H9 (cell line): ENCODE measurements around the gene SOD1. TPM values are rescaled to one million over a fixed set of nuclear protein-coding genes. Genes with fewer than 3 reads are reported as not detected.

ENCODE experiments used
- DNase-seq: peaks from one replicate; pipeline ENCODE4 v3.0.0-alpha.2; 2017
- H2AFZ ChIP-seq: one replicate; pipeline ENCODE4 v1.6.1; 2013; ENCODE audit warnings: mild to moderate bottlenecking, low read length, control low read depth, moderate library complexity
- H2AK5ac ChIP-seq: 2 replicates; pipeline ENCODE4 v1.6.1; 2013; ENCODE audit warnings: low read length, control low read depth, mixed read lengths; ENCODE audit not compliant: insufficient read length
- H2BK120ac ChIP-seq: one replicate; pipeline ENCODE4 v1.6.1; 2013; ENCODE audit warnings: low read depth, mild to moderate bottlenecking, low read length, control low read depth, inconsistent platforms; ENCODE audit not compliant: poor library complexity, severe bottlenecking
- H2BK12ac ChIP-seq: 2 replicates; pipeline ENCODE4 v1.6.1; 2013; ENCODE audit warnings: low read length, control low read depth, mixed read lengths, low read depth; ENCODE audit not compliant: insufficient read length
- H2BK15ac ChIP-seq: 2 replicates; pipeline ENCODE4 v1.6.1; 2013; ENCODE audit warnings: low read depth, low read length, control low read depth
- H2BK20ac ChIP-seq: one replicate; pipeline ENCODE4 v1.6.1; 2013; ENCODE audit warnings: low read depth, mild to moderate bottlenecking, low read length, control low read depth, inconsistent platforms; ENCODE audit not compliant: poor library complexity, severe bottlenecking
- H2BK5ac ChIP-seq: 2 replicates; pipeline ENCODE4 v1.6.1; 2013; ENCODE audit warnings: low read length, control low read depth, mixed read lengths; ENCODE audit not compliant: insufficient read length
- H3K14ac ChIP-seq: 2 replicates; pipeline ENCODE4 v1.6.1; 2013; ENCODE audit warnings: low read length, control low read depth; ENCODE audit not compliant: insufficient read depth
- H3K18ac ChIP-seq: 2 replicates; pipeline ENCODE4 v1.6.1; 2013; ENCODE audit warnings: low read depth, mild to moderate bottlenecking, mixed read lengths, low read length, control low read depth; ENCODE audit not compliant: insufficient read length
- H3K23ac ChIP-seq: 2 replicates; pipeline ENCODE4 v1.6.1; 2013; ENCODE audit warnings: low read length, control low read depth, mixed read lengths, low read depth; ENCODE audit not compliant: insufficient read length
- H3K23me2 ChIP-seq: 2 replicates; pipeline ENCODE4 v1.6.1; 2013; ENCODE audit warnings: low read depth, mild to moderate bottlenecking, mixed read lengths, low read length, control low read depth; ENCODE audit not compliant: insufficient read length, poor library complexity, severe bottlenecking
- H3K27ac ChIP-seq: 2 replicates; pipeline ENCODE4 v1.5.1; 2013; ENCODE audit warnings: low read length, control low read depth, mixed read lengths, low read depth; ENCODE audit not compliant: insufficient read length
- H3K27me3 ChIP-seq: 2 replicates; pipeline ENCODE4 v1.6.1; 2013; ENCODE audit warnings: low read length, control low read depth, inconsistent platforms; ENCODE audit not compliant: insufficient read depth
- H3K4ac ChIP-seq: 2 replicates; pipeline ENCODE4 v1.6.1; 2013; ENCODE audit warnings: low read depth, mild to moderate bottlenecking, control low read depth, inconsistent platforms, low read length, moderate library complexity
- H3K4me1 ChIP-seq: 2 replicates; pipeline ENCODE4 v1.6.1; 2013; ENCODE audit warnings: low read length, control low read depth, inconsistent platforms; ENCODE audit not compliant: insufficient read depth
- H3K4me2 ChIP-seq: 2 replicates; pipeline ENCODE4 v1.6.1; 2013; ENCODE audit warnings: low read length, control low read depth, mixed read lengths; ENCODE audit not compliant: insufficient read length, insufficient read depth
- H3K56ac ChIP-seq: 2 replicates; pipeline ENCODE4 v1.6.1; 2013; ENCODE audit warnings: low read depth, mild to moderate bottlenecking, mixed read lengths, low read length, control low read depth; ENCODE audit not compliant: insufficient read length
- H3K79me1 ChIP-seq: 2 replicates; pipeline ENCODE4 v1.6.1; 2013; ENCODE audit warnings: low read depth, mild to moderate bottlenecking, moderate library complexity, low read length, control low read depth, inconsistent platforms; ENCODE audit not compliant: insufficient read depth, poor library complexity, severe bottlenecking
- H3K79me2 ChIP-seq: 2 replicates; pipeline ENCODE4 v1.6.1; 2013; ENCODE audit warnings: low read length, control low read depth, inconsistent platforms; ENCODE audit not compliant: insufficient read depth
- H3K9ac ChIP-seq: 2 replicates; pipeline ENCODE4 v1.6.1; 2013; ENCODE audit warnings: low read length, control low read depth, mixed read lengths; ENCODE audit not compliant: insufficient read length; ENCODE audit errors: extremely low read depth
- H3K9me3 ChIP-seq: one replicate; pipeline ENCODE4 v1.6.1; 2013; ENCODE audit warnings: low read depth, low read length, inconsistent platforms; ENCODE audit not compliant: control insufficient read depth
- H3T11ph ChIP-seq: one replicate; pipeline ENCODE4 v1.6.1; 2013; ENCODE audit warnings: mild to moderate bottlenecking, low read length, control low read depth, inconsistent platforms
- H4K20me1 ChIP-seq: one replicate; pipeline ENCODE4 v1.6.1; 2013; ENCODE audit not compliant: control insufficient read depth, insufficient read length, insufficient read depth
- H4K5ac ChIP-seq: 2 replicates; pipeline ENCODE4 v1.6.1; 2013; ENCODE audit warnings: low read depth, mild to moderate bottlenecking, mixed read lengths, low read length, control low read depth; ENCODE audit not compliant: insufficient read length
- H4K8ac ChIP-seq: replicated peaks from 2 replicates; pipeline ENCODE4 v1.6.1; 2013; ENCODE audit warnings: low read length, control low read depth, mixed read lengths, low read depth; ENCODE audit not compliant: insufficient read length
- H4K91ac ChIP-seq: 2 replicates; pipeline ENCODE4 v1.6.1; 2013; ENCODE audit warnings: low read depth, mild to moderate bottlenecking, moderate library complexity, mixed read lengths, low read length, control low read depth; ENCODE audit not compliant: insufficient read length
- H3K27ac Mint-ChIP-seq, 3 experiments: 2 replicates in 2 of 3; 3 replicates in 1 of 3; pipeline ENCODE4 v1.8.0; 2020 to 2021; ENCODE audit warnings: mixed read lengths in 3 of 3, mild to moderate bottlenecking in 1 of 3, moderate library complexity in 1 of 3
- H3K27me3 Mint-ChIP-seq: 2 replicates; pipeline ENCODE4 v1.8.0; 2021; ENCODE audit warnings: low read depth, mild to moderate bottlenecking, moderate library complexity, mixed read lengths
- H3K36me3 Mint-ChIP-seq, 3 experiments: 2 replicates in 2 of 3; 3 replicates in 1 of 3; pipeline ENCODE4 v1.8.0; 2020 to 2021; ENCODE audit warnings: low read depth in 3 of 3, mixed read lengths in 3 of 3; ENCODE audit not compliant: insufficient read depth in 1 of 3
- H3K4me1 Mint-ChIP-seq, 2 experiments: 2 replicates each; pipeline ENCODE4 v1.8.0; 2020; ENCODE audit warnings: mixed read lengths in 2 of 2
- H3K4me3 Mint-ChIP-seq, 2 experiments: 2 replicates in 1 of 2; 3 replicates in 1 of 2; pipeline ENCODE4 v1.8.0; 2020 to 2021; ENCODE audit warnings: mild to moderate bottlenecking in 2 of 2, mixed read lengths in 2 of 2, moderate library complexity in 1 of 2
- H3K9me3 Mint-ChIP-seq, 2 experiments: 2 replicates in 1 of 2; 3 replicates in 1 of 2; pipeline ENCODE4 v1.8.0; 2020; ENCODE audit warnings: mild to moderate bottlenecking in 2 of 2, mixed read lengths in 2 of 2, moderate library complexity in 1 of 2
- CTCF ChIP-seq: fragments of 200-600 bp; sonication (generic); conservative IDR thresholded peaks from 3 replicates; pipeline ENCODE4 v1.8.0; 2021; ENCODE audit warnings: antibody characterized with exemption, mild to moderate bottlenecking
- WGBS: extraction: QIAGEN DNeasy Blood & Tissue Kit; methylation state at CpG from one replicate; pipeline ENCODE4 v1.1.7; 2013; ENCODE audit warnings: missing lambda C conversion rate, low lambda C conversion rate, mixed read lengths; ENCODE audit not compliant: insufficient read length; ENCODE audit errors: extremely low coverage; 5-methylcytosine and 5-hydroxymethylcytosine counted together
- total RNA-seq: library from RNA; stranded (reverse); gene quantifications from 2 replicates; pipeline ENCODE4 v1.2.1, GENCODE V29; 2021

Gene SOD1
- total RNA-seq, 1 experiment from 2014 or later, result 201 TPM

GRCh38 chr21:31677047-31677446 lies 17.6 kb downstream of the SOD1 start:
- Mint-ChIP-seq H3K27ac (no peak overlapping the region), H3K4me3 (no peak overlapping the region), H3K27me3 (no peaks in the 10 kb centered on the region), H3K36me3 (peaks cover 5 to 15% (median 10%) of the 10 kb centered on the region in 3 experiments; a peak in 5 of 7 replicates), H3K4me1 (peaks cover 0 to under 1% of the 10 kb centered on the region in 2 experiments; a peak in 1 of 4 replicates), H3K9me3 (no peaks in the 10 kb centered on the region)
- H3K4me2 ChIP-seq, result no peak overlapping the region
- H3K14ac ChIP-seq, result no peak overlapping the region
- H4K20me1 ChIP-seq, result no peaks in the 10 kb centered on the region
- no peak overlapping the region for H2BK20ac ChIP-seq
- no peak for DNase-seq
- no peak overlapping the region for H4K8ac ChIP-seq
- no peak overlapping the region for H3K23ac ChIP-seq
- H3K27ac ChIP-seq, result no peak overlapping the region
- TF ChIP-seq CTCF, result no peak
- no peak overlapping the region for H4K91ac ChIP-seq
- no peak overlapping the region for H2BK120ac ChIP-seq
- no peak overlapping the region for H4K5ac ChIP-seq
- no peaks in the 10 kb centered on the region for H3K27me3 ChIP-seq
- H2AK5ac ChIP-seq, result no peak overlapping the region
- no peak overlapping the region for H2BK15ac ChIP-seq
- no peaks in the 10 kb centered on the region for H3K9me3 ChIP-seq
- no peaks in the 10 kb centered on the region for H3K23me2 ChIP-seq
- no peaks in the 10 kb centered on the region for H3K4me1 ChIP-seq
- no peak overlapping the region for H3K18ac ChIP-seq
- no peaks in the 10 kb centered on the region for H3K79me2 ChIP-seq
- H2AFZ ChIP-seq, result no peak overlapping the region
- no CpG with 5 or more reads among the region's 3 CpGs for WGBS
- no peak overlapping the region for H2BK5ac ChIP-seq
- no peaks in the 10 kb centered on the region for H3K79me1 ChIP-seq
- no peak overlapping the region for H2BK12ac ChIP-seq
- H3K4ac ChIP-seq, result no peak overlapping the region
- H3T11ph ChIP-seq, result no peak overlapping the region
- H3K9ac ChIP-seq, result no peak overlapping the region
- H3K56ac ChIP-seq, result no peak overlapping the region
